HG03280 (cell line): ENCODE data around the gene CELA1.
A peak's percentile ranks its signal among the peaks of the same experiment; 100 is the strongest.
"Not testable (repeated sequence)": the region's sequence is repeated elsewhere in the genome, so short reads cannot be mapped to it uniquely, and the experiment has no call there.

Experiments used
- ATAC-seq: cut with Tn5 transposase; IDR thresholded peaks from one replicate; pipeline ENCODE4 v1.9.1; 2021; ENCODE audit warnings: mild to moderate bottlenecking, moderate library complexity; ENCODE audit not compliant: unreplicated experiment

CELA1 gene

GRCh38 chr12:51349026-51349425, 2.5 kb upstream of the CELA1 start:
- no peak for ATAC-seq

GRCh38 chr12:51348116-51348515, 1.6 kb upstream of the CELA1 start:
- ATAC-seq, result no peak

- no peak for ATAC-seq
Observed at GRCh38 chr12:51345681-51346080, 798 bp downstream of the CELA1 start.

GRCh38 chr12:51343201-51343600, 3.3 kb downstream of the CELA1 start:
- ATAC-seq, result no peak

GRCh38 chr12:51342416-51342815, 4.1 kb downstream of the CELA1 start:
- ATAC-seq, result no peak

- ATAC-seq, result no peak
Observed at GRCh38 chr12:51341251-51342007, 5.0 kb downstream of the CELA1 start.

GRCh38 chr12:51339750-51340149, 6.7 kb downstream of the CELA1 start:
- no peak for ATAC-seq

- ATAC-seq, result not testable (repeated sequence)
Observed at GRCh38 chr12:51337336-51337735, 9.1 kb downstream of the CELA1 start.

- no peak for ATAC-seq
Observed at GRCh38 chr12:51335931-51336330, 10.5 kb downstream of the CELA1 start.

- ATAC-seq, result no peak
Observed at GRCh38 chr12:51334764-51335163, 11.7 kb downstream of the CELA1 start.

GRCh38 chr12:51333536-51333935, 12.9 kb downstream of the CELA1 start:
- ATAC-seq, result no peak

GRCh38 chr12:51330186-51330585, 16.3 kb downstream of the CELA1 start:
- ATAC-seq, result no peak

- no peak for ATAC-seq
Observed at GRCh38 chr12:51329742-51330141, 16.7 kb downstream of the CELA1 start.

GRCh38 chr12:51328587-51328986, 17.9 kb downstream of the CELA1 start:
- no peak for ATAC-seq

GRCh38 chr12:51326698-51327439, 19.6 kb downstream of the CELA1 start:
- ATAC-seq, result no peak

GRCh38 chr12:51324953-51325352, 21.5 kb downstream of the CELA1 start:
- ATAC-seq, result no peak

GRCh38 chr12:51323966-51324895, 22.2 kb downstream of the CELA1 start, which contains the start of gene BIN2:
Gene BIN2, minus strand, starts transcription at chr12:51324174. Its CDS starts 72 bp downstream, at chr12:51324102.
- ATAC-seq, result peak; percentile 54

GRCh38 chr12:51323317-51323960, 23.0 kb downstream of the CELA1 start:
- peak; percentile 17 for ATAC-seq

GRCh38 chr12:51322452-51322851, 24.0 kb downstream of the CELA1 start:
- ATAC-seq, result no peak

- ATAC-seq, result no peak
Observed at GRCh38 chr12:51321882-51322281, 24.6 kb downstream of the CELA1 start.
